NCI-H460 (cell line): Measurements from ENCODE around the gene DDAH2. TPM values are rescaled to one million over a fixed set of nuclear protein-coding genes. Genes with fewer than 3 reads are reported as not detected.

Source experiments
- DNase-seq: peaks from one replicate; pipeline ENCODE4 v3.0.0-alpha.2; 2016; ENCODE audit warnings: low read depth; ENCODE audit errors: extremely low read depth
- small RNA-seq, 2 experiments: library from RNA; depleted of rRNA; stranded (forward); fragments of <200 nt; gene quantifications; one replicate each; pipeline ENCODE3, GENCODE V24; 2014
- total RNA-seq: library from RNA; depleted of rRNA; stranded (reverse); fragments of >200 nt; shearing (Covaris generic); gene quantifications from 2 replicates; pipeline ENCODE4 v1.2.3, GENCODE V29; 2014; rRNA removed

Gene DDAH2
- total RNA-seq, 1 experiment from 2014 or later = 19.1 TPM

DNA sequence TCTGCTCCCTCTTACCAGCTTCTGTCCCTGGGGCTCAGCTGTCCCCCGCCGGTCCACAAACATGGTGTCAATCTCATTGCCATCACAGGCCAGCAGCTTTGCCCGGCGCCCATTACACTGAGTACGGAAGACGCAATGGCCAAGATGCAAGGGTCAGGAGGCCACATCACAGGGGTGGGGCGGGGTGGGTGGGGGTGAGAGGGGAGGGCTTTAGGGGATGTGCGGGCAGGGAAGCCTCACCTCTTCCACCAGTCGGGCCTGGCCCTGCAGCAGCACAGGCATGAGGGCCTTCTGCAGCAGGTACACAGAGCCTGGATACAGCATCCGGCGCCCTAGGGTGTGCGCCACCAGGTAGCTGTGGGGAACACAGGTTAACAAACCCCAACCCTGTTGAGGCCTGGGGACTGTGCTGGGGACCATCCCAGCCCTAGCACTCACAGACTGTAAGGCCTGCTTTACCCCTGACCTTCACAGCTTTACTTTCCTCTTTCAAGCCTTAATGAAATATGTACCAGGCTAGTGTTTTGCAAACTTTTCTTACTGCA, 37.5 kb downstream of the DDAH2 start:
- DNase-seq = no peak

DNA sequence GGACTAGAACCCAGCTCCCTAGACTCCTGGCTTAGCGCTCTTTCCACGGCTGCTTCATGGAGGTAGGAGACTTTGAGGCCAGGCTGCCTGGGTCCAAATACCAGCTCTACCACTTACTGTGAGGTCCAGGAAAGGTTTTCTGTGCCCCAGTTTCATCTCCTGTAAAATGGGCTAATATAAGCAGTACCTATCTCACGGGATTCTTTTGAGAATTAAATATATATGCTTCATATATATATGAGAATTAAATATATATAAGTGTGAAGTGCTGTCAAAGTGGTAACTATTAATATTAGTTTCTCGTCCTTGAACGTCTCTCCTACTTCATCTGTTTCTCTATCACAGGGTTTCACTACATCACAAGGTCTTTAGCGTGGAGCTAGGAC, 38.0 kb downstream of the DDAH2 start:
- DNase-seq = no peak

DNA sequence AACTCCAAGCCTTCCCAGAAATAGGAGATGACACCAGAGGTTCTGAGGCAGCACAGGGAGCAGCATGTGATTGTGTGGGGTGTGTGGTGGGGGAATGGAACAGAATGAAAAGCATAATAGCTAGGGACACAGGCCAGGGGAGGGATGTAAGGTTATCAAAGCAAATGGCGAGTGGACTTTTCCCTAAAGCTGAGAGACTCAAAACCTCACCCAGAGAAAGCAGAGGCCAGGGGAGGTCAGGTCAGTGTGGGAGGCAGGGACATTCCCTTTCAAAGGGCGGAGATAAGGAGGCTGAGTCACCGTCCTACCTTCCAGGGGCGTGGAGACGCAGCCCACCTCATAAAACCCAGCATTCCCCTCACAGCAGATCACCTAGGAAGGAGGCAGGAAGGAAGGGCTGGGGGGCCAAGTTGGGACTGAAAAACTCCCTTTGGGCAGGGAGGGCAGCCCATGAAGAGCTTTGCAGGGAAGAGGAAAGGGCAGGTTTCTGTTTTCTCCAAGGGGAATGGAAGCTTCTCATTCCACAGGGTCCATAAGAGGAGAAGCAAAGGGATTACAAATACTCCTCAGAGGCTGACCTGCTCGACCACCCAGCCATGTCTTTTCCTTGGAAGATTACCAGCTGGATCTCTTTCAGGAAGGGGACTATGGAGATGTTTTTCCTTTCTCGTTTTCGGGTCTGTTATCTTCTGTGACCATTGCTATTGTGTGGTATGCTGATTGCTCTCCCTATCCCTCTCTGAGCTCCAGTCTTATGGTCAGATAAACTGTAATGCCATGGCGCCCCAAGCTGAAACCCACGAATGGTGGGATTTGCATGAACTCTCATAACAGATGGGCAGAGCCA, 38.6 kb downstream of the DDAH2 start:
- DNase-seq = no peak

DNA sequence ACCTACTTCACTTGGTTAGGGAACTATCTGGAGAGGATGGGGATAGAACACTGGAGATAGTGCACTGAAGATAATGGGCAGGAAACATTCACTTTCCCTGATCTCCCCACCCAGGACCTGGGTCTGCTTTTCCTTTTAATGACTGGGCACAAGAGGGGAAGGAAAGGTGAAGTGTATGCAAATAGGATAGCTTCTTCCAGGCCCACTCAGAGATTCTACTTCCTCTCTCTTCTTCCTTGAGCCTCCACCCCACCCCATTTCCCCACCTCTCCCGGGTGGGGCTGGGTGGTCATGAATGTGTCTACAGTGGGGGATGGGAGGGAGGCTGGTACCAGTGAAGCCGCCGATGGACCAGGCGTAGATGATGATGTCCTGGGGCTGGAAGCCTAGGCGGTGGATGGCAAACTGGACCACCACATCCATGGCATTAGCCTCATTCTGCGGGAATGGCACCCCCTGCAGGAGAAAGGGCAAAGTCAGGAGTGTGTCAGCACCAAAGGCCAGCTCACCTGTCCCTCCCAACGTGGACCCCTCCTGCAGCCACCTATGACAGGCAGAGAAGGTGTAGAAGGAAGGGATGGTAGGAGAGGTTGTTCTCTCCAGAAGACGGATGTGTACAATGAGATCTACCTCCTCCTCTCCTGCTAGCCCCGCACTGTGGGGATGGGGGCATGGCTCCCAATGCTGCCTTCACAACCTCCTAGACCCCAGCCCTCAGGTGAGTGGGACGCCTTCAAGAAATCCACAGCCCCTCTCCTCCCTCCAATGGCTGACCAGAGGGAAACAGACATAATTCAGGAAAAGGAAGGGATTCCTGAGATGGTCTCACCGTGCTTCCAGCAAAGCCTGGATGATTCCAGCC, 39.6 kb downstream of the DDAH2 start:
- no peak for DNase-seq

DNA sequence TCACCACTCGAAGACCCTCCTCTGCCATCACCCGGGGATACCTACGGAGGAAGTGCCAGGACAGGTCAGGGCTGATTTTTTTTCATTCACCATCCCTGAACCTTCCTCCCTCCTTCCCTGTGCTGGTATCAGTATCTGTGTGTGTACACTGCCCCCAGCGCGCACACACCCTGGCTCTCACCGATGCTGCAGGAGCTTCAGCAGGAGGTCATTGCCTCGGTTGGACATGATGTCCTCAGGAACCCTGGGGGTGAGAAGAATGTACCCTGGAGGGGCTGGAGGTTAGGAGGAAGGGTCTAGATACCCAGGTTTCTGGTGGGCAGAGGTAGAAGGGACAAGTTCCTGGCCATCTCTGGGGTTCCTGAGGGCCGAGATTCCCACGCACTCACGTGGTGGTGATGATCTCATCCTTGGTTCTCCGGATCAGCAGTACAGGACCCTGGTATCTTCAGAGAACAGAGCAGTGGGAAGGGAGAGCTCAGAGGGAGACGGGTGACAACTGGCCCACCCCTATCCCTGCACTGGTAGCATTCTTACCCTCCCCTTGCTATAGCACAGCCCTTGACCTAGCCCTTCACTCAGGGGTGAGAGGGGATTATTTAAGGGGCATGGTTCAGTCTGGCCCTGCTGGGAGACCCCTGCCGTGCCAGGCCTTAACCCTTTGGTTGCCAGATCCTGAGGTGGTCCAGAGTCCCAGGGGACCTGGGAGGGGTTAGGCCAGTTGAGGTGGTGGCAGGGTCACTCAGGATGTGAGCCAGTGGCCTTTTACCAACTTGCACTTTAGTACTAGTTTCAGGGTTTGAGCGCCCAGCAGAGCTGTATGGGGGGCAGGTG, 41.0 kb downstream of the DDAH2 start:
- DNase-seq = no peak

DNA sequence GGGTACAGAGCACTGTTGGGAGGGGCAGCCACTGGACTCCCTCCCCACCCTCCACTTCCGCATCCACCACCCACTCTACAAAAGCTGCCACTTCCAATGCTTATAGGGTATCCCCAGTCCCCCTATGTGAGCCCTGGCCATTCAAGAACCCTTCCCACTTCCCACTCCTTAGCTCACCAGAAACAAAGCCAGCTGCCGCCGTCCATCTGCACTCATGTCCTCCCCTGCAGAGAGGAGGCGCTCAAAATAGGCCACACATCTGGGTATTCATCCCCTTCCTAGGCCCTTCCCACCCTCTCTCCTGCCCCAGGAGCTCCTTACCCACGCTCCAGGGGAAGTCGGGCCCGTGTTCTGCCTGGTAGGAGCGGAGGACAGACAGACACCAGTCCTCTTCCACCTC, 41.8 kb downstream of the DDAH2 start:
- DNase-seq = no peak

DNA sequence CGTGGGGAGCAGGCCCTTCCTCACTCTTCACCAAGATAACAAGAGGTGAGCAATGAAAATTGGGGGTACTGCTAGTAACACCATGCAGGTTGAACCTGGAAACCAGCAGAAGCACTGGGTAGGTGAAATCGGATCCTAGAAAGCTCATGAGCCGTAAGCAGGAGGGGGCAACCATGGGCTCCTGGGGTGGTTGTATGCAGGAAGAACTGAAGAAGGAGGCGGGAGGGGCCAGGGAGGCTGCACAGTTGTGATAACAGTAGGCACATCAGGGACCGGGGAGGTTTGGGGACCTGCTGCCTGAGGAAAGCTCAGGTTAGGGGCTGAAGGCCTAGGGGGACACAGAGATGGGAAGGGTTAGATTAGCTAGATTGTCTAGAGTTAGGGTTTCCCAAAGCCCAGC, 42.6 kb downstream of the DDAH2 start:
- no peak for DNase-seq

DNA sequence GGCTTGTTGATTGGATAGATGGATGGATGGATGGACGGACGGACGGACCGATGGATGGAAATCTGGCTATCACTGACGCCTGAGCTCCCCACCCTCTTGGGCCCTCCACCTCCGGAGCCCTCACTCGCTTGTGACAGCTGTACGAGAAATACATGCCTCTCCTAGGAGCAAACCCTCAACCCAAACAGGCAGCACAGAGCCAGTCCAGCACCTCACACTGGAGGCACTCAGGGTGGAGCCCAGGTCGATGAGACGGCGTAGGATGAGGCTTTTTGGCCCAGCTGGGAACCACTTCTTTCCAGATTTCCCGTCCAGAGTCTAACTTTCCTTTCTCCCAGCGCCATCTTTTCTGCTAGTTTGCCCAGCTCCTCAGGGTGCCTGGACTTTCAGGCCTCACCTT, 45.5 kb downstream of the DDAH2 start:
- DNase-seq = no peak

DNA sequence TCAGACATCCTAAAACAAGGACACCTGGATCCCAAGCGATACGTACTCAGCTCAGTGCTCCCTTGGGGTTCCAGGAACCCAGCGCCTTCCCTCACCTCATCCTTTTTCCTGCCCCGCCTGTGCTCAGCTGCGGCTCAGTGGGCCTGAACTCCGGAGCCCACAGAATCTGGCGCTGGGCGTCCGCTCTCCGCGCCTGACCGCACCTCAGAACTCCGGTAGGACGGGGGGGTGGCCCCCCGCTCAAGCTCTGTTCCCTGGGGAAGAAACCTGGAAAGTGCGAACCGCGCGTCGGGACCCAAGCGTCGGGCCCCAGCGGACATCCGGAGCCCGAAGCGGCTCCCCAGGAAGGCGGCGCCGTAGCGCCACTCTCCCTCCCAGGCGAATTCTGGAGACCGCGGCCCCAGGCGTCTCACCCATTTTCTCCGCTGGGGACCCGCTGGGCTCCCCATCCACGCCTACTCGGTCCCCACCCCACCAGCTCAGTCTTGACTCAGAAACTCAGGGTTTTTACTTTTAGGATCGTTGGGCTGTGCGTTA, 47.9 kb downstream of the DDAH2 start:
- DNase-seq = no peak

DNA sequence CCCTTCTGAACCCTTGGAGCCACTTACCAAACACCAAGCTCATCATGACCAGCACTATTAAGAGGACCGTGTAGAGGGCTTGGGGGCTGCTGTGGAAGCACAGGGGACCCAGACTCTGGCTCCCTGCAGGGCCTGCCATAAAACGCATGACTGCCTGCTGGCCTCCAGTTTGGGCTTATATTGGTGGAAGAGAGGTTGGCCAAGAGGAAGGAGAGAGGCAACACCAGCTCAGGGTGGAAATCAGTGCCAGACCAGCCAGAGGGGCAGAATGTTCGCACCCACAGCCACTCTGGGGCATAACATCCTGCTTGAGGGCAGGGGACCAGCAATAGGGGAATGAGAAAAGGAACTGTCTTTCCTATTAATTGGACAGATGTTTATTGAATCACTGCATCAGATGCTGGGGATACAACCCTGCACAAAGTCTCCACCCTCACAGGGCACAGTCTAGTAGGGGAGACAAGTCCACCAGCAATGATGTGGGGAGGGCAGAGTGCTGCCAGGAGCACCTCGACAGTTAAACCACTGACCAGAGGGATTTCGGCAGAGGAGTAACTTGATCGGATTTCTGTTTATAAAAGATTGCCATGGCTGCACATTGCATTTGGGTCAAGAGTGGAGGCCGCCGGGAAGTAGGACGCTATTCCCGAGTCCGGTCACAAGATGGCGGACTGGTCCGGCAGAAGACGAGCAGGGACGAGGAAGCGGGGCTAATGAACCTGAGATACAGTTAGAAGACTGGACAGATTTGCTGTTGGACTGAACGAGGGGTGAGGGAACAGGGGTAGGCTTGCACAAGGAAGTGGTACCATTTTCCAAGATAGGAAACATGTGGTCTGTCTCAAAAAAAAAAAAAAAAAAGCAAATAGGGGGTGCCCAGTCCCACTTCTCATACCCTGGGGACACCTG, 48.6 kb downstream of the DDAH2 start, which contains the start of gene LY6G5C:
Gene LY6G5C, minus strand, starts transcription at position 842 of the 909 bp plus-strand sequence. Its CDS starts 694 bp downstream, at position 148.
- peak; percentile 55 for DNase-seq

DNA sequence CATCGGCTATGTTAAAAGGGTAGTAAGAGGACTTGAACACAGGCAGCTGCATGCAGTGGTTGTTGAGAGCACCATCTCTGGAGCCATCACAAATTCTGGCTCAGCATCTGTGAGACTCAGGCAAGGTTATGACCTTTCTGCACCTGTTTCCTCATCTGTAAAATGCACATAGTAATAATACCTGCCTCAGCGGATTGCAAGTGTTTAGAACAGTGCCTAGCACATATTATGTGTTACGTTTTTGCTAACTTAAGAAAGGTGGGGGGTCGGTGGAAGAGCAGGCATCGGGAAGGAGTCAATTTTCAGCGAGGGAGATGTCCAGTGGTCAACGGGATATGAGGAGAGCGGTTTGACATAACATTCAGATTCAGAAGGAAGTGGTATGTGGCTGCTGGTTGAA, 51.1 kb downstream of the DDAH2 start:
- DNase-seq = no peak

Small RNA genes within 50 kb of the gene (small RNA-seq; reads per million reads assigned to genes)
- gene LY6G6D (0 reads per million in 2 experiments), gene MIR4646 (0 reads per million in 2 experiments), gene MSH5-SAPCD1 (0 reads per million in 2 experiments), gene RF00019 (0 reads per million in 2 experiments), gene RNU6-850P (0 to 0.06 reads per million in 2 experiments), gene SAPCD1 (0 reads per million in 2 experiments)

Other genes starting within 250 kb of the DDAH2 start
- gene MICB, start 231.2 kb downstream of the DDAH2 start, total RNA-seq = 6.5 and 6.8 TPM in 2 replicates
- not detected in 2 replicates for gene MCCD1, start 200.3 kb downstream of the DDAH2 start, total RNA-seq
- 488 and 493 TPM in 2 replicates for gene DDX39B, start 187.3 kb downstream of the DDAH2 start, total RNA-seq
- 0.23 and 0.27 TPM in 2 replicates for gene ATP6V1G2, start 182.7 kb downstream of the DDAH2 start, total RNA-seq
- 20.5 and 20.6 TPM in 2 replicates for gene NFKBIL1, start 181.7 kb downstream of the DDAH2 start, total RNA-seq
- gene LTA, start 157.0 kb downstream of the DDAH2 start, total RNA-seq = not detected in 2 replicates
- not detected in 2 replicates for gene TNF, start 153.7 kb downstream of the DDAH2 start, total RNA-seq
- not detected in 2 replicates for gene LTB, start 146.9 kb downstream of the DDAH2 start, total RNA-seq
- gene LST1, start 143.0 kb downstream of the DDAH2 start, total RNA-seq = not detected in 2 replicates
- gene NCR3, start 136.3 kb downstream of the DDAH2 start, total RNA-seq = not detected in 2 replicates
- gene AIF1, start 114.1 kb downstream of the DDAH2 start, total RNA-seq = not detected in 2 replicates
- gene PRRC2A, start 108.6 kb downstream of the DDAH2 start, total RNA-seq = 68.9 and 72.2 TPM in 2 replicates
- gene BAG6, start 76.6 kb downstream of the DDAH2 start, total RNA-seq = 113 and 133 TPM in 2 replicates
- gene APOM, start 73.4 kb downstream of the DDAH2 start, total RNA-seq = 2.4 and 2.8 TPM in 2 replicates
- gene C6orf47, start 68.5 kb downstream of the DDAH2 start, total RNA-seq = 10.1 and 10.9 TPM in 2 replicates
- 11.6 and 11.7 TPM in 2 replicates for gene GPANK1, start 64.3 kb downstream of the DDAH2 start, total RNA-seq
- 110 and 131 TPM in 2 replicates for gene CSNK2B, start 63.2 kb downstream of the DDAH2 start, total RNA-seq
- 1.9 and 2.8 TPM in 2 replicates for gene LY6G5B, start 59.3 kb downstream of the DDAH2 start, total RNA-seq
- 0.95 and 1.3 TPM in 2 replicates for gene LY6G5C, start 48.2 kb downstream of the DDAH2 start, total RNA-seq
- gene ABHD16A, start 26.0 kb downstream of the DDAH2 start, total RNA-seq = 40.5 and 55.7 TPM in 2 replicates
- gene LY6G6F, start 22.4 kb downstream of the DDAH2 start, total RNA-seq = not detected in 2 replicates
- gene LY6G6D, start 14.0 kb downstream of the DDAH2 start, total RNA-seq = not detected in 2 replicates
- gene LY6G6C, start 7.6 kb downstream of the DDAH2 start, total RNA-seq = not detected in 2 replicates
- gene MPIG6B, start 5.9 kb downstream of the DDAH2 start, total RNA-seq = not detected in 2 replicates
- 376 and 448 TPM in 2 replicates for gene CLIC1, start 7.2 kb upstream of the DDAH2 start, total RNA-seq
- gene MSH5, start 10.7 kb upstream of the DDAH2 start, total RNA-seq = 18.6 and 19.8 TPM in 2 replicates
- gene SAPCD1, start 33.4 kb upstream of the DDAH2 start, total RNA-seq = 2.8 and 4.7 TPM in 2 replicates
- gene VWA7, start 48.0 kb upstream of the DDAH2 start, total RNA-seq = 0.47 and 0.81 TPM in 2 replicates
- gene VARS1, start 66.5 kb upstream of the DDAH2 start, total RNA-seq = 42.1 and 46.7 TPM in 2 replicates
- 62.6 and 64.3 TPM in 2 replicates for gene LSM2, start 77.7 kb upstream of the DDAH2 start, total RNA-seq
- 0.82 and 1.0 TPM in 2 replicates for gene HSPA1L, start 86.0 kb upstream of the DDAH2 start, total RNA-seq
- gene HSPA1A, start 86.2 kb upstream of the DDAH2 start, total RNA-seq = 43.3 and 46.7 TPM in 2 replicates
- 58.3 and 60.4 TPM in 2 replicates for gene HSPA1B, start 98.4 kb upstream of the DDAH2 start, total RNA-seq
- gene NEU1, start 133.5 kb upstream of the DDAH2 start, total RNA-seq = 24.6 and 25.2 TPM in 2 replicates
- gene SLC44A4, start 149.7 kb upstream of the DDAH2 start, total RNA-seq = 0.07 TPM in 1 of 2 replicates, not detected in the other
- gene EHMT2, start 168.4 kb upstream of the DDAH2 start, total RNA-seq = 19.3 and 19.9 TPM in 2 replicates
- 1.8 and 2.8 TPM in 2 replicates for gene ZBTB12, start 172.8 kb upstream of the DDAH2 start, total RNA-seq
- gene C2, start 198.4 kb upstream of the DDAH2 start, total RNA-seq = 0.20 and 0.69 TPM in 2 replicates
- not detected in 2 replicates for gene CFB, start 216.8 kb upstream of the DDAH2 start, total RNA-seq
- gene NELFE, start 229.7 kb upstream of the DDAH2 start, total RNA-seq = 105 and 108 TPM in 2 replicates
- gene SKIC2, start 229.9 kb upstream of the DDAH2 start, total RNA-seq = 22.1 and 24.1 TPM in 2 replicates
- 19.4 and 21.1 TPM in 2 replicates for gene DXO, start 242.8 kb upstream of the DDAH2 start, total RNA-seq